ENCODE results near the gene NANOS2.
"Not testable (repeated sequence)": the region's sequence is repeated elsewhere in the genome, so short reads cannot be mapped to it uniquely, and the experiment has no call there.

The NANOS2 gene

DNA sequence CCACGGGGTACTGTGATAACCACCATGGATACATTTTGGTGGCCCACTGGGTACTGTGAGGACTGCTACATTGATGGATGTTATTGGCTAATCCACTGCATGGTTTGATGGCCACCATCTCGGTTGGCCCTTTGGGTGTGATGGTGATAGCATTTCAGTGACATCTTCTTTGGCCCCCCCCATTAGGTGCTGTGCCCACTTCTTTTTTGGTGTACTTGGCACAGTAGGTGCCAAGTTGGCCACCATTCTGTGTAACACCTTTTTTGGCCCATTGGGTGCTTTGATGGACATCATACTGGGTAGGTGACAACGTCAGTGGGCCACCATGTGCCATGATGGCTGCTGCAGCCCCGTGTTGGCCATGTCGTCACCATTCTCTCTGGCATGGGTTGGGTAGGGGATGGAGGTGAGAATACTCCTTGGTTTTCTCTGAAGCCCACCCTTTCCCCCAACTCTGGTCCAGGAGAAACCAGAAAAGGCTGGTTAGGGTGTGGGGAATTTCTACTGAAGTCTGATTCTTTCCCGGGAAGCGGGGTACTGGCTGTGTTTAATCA is 41.3 kb downstream of the NANOS2 start:
- Histone ChIP-seq H3K4me1 (ENCODE audit: control insufficient read depth, insufficient read depth, low read length) (peaks cover 6% of the 10 kb centered on the region), H3K9me3 (ENCODE audit: control insufficient read depth in 2 of 2, low read length in 2 of 2) (no peaks in the 10 kb centered on the region), H3K4me3 (ENCODE audit: low read length in 2 of 2) (no peak overlapping the region), H3K36me3 (ENCODE audit: control insufficient read depth in 2 of 2, insufficient read depth in 2 of 2, low read length in 2 of 2) (no peaks in the 10 kb centered on the region), H3K27me3 (ENCODE audit: control insufficient read depth in 1 of 2, insufficient read depth in 2 of 2, low read length in 2 of 2) (peaks cover 5 to 8% of the 10 kb centered on the region in 2 donors), H3K9ac (ENCODE audit: low read length in 2 of 2) (no peak overlapping the region), H3K27ac (ENCODE audit: low read length) (no peak overlapping the region)

DNA sequence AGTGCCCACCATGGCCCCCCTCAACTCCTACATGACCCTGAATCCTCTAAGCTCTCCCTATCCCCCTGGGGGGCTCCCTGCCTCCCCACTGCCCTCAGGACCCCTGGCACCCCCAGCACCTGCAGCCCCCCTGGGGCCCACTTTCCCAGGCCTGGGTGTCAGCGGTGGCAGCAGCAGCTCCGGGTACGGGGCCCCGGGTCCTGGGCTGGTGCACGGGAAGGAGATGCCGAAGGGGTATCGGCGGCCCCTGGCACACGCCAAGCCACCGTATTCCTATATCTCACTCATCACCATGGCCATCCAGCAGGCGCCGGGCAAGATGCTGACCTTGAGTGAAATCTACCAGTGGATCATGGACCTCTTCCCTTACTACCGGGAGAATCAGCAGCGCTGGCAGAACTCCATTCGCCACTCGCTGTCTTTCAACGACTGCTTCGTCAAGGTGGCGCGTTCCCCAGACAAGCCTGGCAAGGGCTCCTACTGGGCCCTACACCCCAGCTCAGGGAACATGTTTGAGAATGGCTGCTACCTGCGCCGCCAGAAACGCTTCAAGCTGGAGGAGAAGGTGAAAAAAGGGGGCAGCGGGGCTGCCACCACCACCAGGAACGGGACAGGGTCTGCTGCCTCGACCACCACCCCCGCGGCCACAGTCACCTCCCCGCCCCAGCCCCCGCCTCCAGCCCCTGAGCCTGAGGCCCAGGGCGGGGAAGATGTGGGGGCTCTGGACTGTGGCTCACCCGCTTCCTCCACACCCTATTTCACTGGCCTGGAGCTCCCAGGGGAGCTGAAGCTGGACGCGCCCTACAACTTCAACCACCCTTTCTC is 42.3 kb downstream of the NANOS2 start:
- Histone ChIP-seq H3K9ac (ENCODE audit: low read length in 2 of 2) (no peak overlapping the region), H3K27me3 (ENCODE audit: control insufficient read depth in 1 of 2, insufficient read depth in 2 of 2, low read length in 2 of 2) (peaks cover 0 to 5% of the 10 kb centered on the region in 2 donors), H3K9me3 (ENCODE audit: control insufficient read depth in 2 of 2, low read length in 2 of 2) (no peaks in the 10 kb centered on the region), H3K4me1 (ENCODE audit: control insufficient read depth, insufficient read depth, low read length) (peaks cover 6% of the 10 kb centered on the region), H3K4me3 (ENCODE audit: low read length in 2 of 2) (no peak overlapping the region), H3K36me3 (ENCODE audit: control insufficient read depth in 2 of 2, insufficient read depth in 2 of 2, low read length in 2 of 2) (no peaks in the 10 kb centered on the region), H3K27ac (ENCODE audit: low read length) (no peak overlapping the region)

DNA sequence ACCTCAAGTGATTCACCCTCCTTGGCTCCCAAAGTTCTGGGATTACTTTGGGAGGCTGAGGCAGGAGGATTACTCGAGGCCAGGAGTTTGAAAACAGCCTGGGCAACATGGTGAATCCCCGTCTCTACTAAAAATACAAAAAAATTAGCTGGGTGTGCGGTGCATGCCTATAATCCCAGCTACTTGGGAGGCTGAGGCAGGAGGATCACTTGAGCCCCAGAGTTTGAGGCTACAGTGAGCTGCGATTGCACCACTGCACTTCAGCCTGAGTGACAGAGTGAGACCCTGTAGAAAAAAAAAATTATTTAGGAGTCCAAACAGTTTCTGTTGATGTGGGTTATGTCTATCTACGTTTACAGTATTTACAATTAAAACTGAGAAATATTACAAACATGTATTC is 43.8 kb downstream of the NANOS2 start:
- H3K9ac ChIP-seq (ENCODE audit: low read length in 2 of 2): no peak overlapping the region
- H3K9me3 ChIP-seq (ENCODE audit: control insufficient read depth in 2 of 2, low read length in 2 of 2): no peaks in the 10 kb centered on the region
- H3K4me3 ChIP-seq (ENCODE audit: low read length in 2 of 2): no peak overlapping the region
- H3K27me3 ChIP-seq (ENCODE audit: control insufficient read depth in 1 of 2, insufficient read depth in 2 of 2, low read length in 2 of 2): peaks cover 0 to under 1% of the 10 kb centered on the region in 2 donors
- no peak overlapping the region for H3K27ac ChIP-seq (ENCODE audit: low read length)
- H3K4me1 ChIP-seq (ENCODE audit: control insufficient read depth, insufficient read depth, low read length): no peaks in the 10 kb centered on the region
- H3K36me3 ChIP-seq (ENCODE audit: control insufficient read depth in 2 of 2, insufficient read depth in 2 of 2, low read length in 2 of 2): no peaks in the 10 kb centered on the region

DNA sequence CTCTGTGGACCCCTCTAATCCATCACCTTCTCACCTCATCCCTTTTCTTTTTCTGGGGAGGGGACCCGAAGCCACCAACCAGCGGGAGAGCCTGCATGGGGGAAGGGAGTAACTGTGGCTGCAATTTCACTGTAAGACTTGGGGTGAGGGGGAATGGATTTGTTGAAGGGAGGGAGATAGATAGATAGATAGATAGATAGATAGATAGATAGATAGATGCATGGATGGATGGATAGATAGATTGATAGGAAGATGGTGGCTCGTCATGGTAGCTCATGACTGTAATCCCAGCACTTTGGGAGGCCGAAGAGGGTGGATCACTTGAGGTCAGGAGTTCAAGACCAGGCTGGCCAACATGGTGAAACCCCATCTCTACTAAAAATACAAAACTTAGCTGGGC is 47.3 kb downstream of the NANOS2 start:
- not testable (repeated sequence) for H3K36me3 ChIP-seq (ENCODE audit: control insufficient read depth in 2 of 2, insufficient read depth in 2 of 2, low read length in 2 of 2); H3K27ac ChIP-seq (ENCODE audit: low read length); H3K9me3 ChIP-seq (ENCODE audit: control insufficient read depth in 2 of 2, low read length in 2 of 2); H3K4me1 ChIP-seq (ENCODE audit: control insufficient read depth, insufficient read depth, low read length); H3K9ac ChIP-seq (ENCODE audit: low read length in 2 of 2); H3K4me3 ChIP-seq (ENCODE audit: low read length in 2 of 2)
- H3K27me3 ChIP-seq (ENCODE audit: control insufficient read depth in 1 of 2, insufficient read depth in 2 of 2, low read length in 2 of 2): peaks cover 18 to 24% of the 10 kb centered on the region in 2 donors

DNA sequence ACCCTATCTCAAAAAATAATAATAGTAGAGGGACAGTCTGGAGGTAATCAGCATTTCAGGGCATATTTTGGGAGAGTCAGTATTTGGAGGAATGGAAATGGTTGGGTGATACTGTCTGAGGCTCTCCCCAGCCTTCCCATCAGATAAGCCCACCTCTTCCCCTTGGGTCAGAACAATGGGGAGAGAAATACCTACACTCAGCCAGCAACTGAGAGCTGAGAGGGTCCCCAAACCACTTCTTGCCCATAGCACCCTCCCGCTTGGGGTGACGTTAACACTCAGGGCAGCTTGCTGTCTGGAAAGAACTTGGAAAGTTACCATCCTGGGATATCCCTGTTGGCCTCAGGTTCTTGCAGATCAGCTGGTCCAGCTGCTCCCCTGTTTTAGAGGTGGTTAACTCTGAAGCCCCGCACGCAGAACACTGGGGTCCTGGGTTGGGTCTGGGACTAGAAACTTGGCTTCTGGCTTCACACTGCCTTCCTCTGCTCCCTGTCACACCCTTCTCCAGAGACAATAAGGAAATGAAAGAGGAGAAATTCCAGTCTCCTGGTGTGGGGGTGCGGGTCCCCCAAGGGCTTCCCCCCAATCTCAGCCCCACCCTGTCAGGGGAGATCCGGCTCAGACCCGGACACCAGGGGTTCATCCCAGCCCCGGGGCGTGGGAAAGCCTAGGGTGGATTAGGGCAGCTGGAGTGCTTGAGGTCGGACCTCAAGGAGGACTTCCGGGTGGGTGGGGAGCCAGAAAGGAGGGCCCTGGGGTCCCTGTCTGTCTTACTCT is 48.0 kb downstream of the NANOS2 start:
- no peaks in the 10 kb centered on the region for H3K36me3 ChIP-seq (ENCODE audit: control insufficient read depth in 2 of 2, insufficient read depth in 2 of 2, low read length in 2 of 2)
- H3K9ac ChIP-seq (ENCODE audit: low read length in 2 of 2): no peak overlapping the region
- H3K4me3 ChIP-seq (ENCODE audit: low read length in 2 of 2): no peak overlapping the region
- peaks cover 11% of the 10 kb centered on the region for H3K4me1 ChIP-seq (ENCODE audit: control insufficient read depth, insufficient read depth, low read length)
- no peak overlapping the region for H3K27ac ChIP-seq (ENCODE audit: low read length)
- no peaks in the 10 kb centered on the region for H3K9me3 ChIP-seq (ENCODE audit: control insufficient read depth in 2 of 2, low read length in 2 of 2)
- peaks cover 18 to 24% of the 10 kb centered on the region in 2 donors for H3K27me3 ChIP-seq (ENCODE audit: control insufficient read depth in 1 of 2, insufficient read depth in 2 of 2, low read length in 2 of 2)

DNA sequence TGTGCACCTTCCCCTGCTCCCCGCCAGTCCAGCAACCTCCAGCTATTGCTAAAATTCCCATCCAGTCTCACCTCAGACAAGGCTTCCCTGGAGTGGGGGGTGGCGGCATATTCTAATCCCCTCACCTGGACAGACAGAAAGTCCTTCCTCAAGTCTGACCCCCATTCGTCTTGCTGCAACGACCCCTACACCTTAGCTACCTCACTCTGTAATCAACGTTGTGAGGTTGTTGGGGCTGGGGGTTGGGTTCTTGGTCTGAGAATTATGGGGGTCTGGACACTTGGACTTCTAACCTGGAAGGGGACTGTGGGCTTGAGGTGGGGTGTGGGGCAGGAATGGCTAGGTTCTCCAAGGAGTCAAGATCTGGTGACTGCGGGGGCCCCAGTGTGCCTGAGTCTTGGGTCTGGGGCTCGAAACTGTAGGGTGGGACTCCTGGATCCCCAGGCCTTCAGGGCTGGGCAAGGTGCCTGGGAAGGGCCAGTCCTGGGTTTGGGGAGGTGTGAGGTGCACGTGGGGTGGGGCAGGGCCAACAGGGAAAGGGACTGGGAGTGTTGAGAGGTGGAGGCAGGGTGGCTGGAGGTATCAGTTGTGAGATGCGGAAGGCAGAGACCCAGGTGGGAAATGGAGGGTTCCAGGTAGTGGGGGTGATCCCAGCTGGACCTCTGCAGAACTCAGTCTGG is 49.2 kb downstream of the NANOS2 start:
- Histone ChIP-seq H3K9ac (ENCODE audit: low read length in 2 of 2) (no peak overlapping the region), H3K9me3 (ENCODE audit: control insufficient read depth in 2 of 2, low read length in 2 of 2) (no peaks in the 10 kb centered on the region), H3K4me3 (ENCODE audit: low read length in 2 of 2) (no peak overlapping the region)

DNA sequence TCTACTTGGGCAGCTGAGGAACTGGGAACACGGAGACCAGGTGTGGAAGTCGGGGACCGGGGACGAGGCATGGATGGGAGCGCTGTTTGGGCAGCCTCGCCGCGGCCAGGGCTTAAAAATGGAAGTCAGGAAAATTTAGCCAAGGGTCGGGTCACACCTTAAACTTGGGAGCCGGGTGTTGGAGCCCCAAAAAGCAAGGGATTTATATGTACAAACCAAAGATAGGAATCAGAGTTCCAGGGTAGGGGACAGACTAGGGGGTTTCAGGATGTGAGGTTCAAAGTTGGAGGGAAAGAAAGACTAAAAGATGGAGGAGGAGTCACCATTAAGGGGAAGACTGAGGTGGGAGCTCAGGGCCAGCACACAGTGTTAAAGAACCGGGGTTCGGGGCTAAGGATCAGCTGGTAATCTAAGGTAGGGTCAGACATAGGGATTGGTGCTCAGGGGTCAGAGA is 49.9 kb downstream of the NANOS2 start:
- Histone ChIP-seq H3K4me1 (ENCODE audit: control insufficient read depth, insufficient read depth, low read length) (peaks cover 11% of the 10 kb centered on the region), H3K9me3 (ENCODE audit: control insufficient read depth in 2 of 2, low read length in 2 of 2) (no peaks in the 10 kb centered on the region), H3K27ac (ENCODE audit: low read length) (no peak overlapping the region), H3K27me3 (ENCODE audit: control insufficient read depth in 1 of 2, insufficient read depth in 2 of 2, low read length in 2 of 2) (peaks cover 18 to 24% of the 10 kb centered on the region in 2 donors), H3K9ac (ENCODE audit: low read length in 2 of 2) (no peak overlapping the region), H3K4me3 (ENCODE audit: low read length in 2 of 2) (peak overlapping the region in 1 of 2 donors; percentile 49), H3K36me3 (ENCODE audit: control insufficient read depth in 2 of 2, insufficient read depth in 2 of 2, low read length in 2 of 2) (no peaks in the 10 kb centered on the region)

More for the DNA sequence above, 49.2 kb downstream of the NANOS2 start:
- Histone ChIP-seq H3K4me1 (ENCODE audit: control insufficient read depth, insufficient read depth, low read length) (peaks cover 11% of the 10 kb centered on the region), H3K27me3 (ENCODE audit: control insufficient read depth in 1 of 2, insufficient read depth in 2 of 2, low read length in 2 of 2) (peaks cover 18 to 24% of the 10 kb centered on the region in 2 donors), H3K27ac (ENCODE audit: low read length) (no peak overlapping the region), H3K36me3 (ENCODE audit: control insufficient read depth in 2 of 2, insufficient read depth in 2 of 2, low read length in 2 of 2) (no peaks in the 10 kb centered on the region)

DNA sequence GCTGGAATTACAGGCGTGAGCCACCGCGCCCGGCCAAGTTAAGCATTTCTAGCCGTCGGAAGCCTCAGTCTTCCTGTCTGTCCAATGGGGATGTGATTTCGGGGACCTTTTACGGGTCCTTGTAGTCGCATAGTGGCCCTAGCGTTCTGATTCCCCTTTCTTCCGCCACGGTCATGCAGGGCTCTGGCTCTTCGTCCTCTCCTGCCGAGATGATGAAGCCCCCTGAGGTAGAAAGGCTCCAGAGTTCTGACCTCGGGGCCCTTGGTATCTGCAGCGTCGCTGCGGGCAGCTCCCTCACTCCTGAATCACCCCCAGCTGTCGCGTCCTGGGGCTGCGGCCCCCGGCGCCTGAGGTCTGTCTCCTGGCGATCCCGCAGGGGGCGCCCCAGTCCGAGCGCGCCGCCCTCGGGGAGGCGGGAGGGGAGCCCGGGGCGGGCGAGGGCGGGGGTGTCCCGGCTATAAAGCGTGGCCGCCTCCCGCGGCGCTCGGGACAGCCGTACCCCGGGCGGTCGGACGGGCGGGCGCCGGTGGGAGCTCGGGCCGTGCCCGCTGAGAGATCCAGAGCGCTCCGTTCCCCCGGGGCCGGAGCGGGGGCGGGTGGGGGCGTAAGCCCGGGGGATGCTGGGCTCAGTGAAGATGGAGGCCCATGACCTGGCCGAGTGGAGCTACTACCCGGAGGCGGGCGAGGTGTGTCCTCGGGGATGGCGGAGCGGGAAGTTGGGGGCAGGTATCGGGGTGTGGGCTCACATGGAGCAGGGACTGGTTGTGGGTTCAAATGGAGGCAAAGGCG is 50.5 kb downstream of the NANOS2 start, which contains the start of gene FOXA3:
FOXA3 (plus strand) TSS at position 487 of the 789 bp plus-strand sequence; CDS start at position 618, 131 bp downstream.
- Histone ChIP-seq H3K9me3 (ENCODE audit: control insufficient read depth in 2 of 2, low read length in 2 of 2) (no peaks in the 10 kb centered on the region), H3K36me3 (ENCODE audit: control insufficient read depth in 2 of 2, insufficient read depth in 2 of 2, low read length in 2 of 2) (peaks cover 0 to 2% of the 10 kb centered on the region in 2 donors), H3K27me3 (ENCODE audit: control insufficient read depth in 1 of 2, insufficient read depth in 2 of 2, low read length in 2 of 2) (peaks cover 18 to 24% of the 10 kb centered on the region in 2 donors), H3K9ac (ENCODE audit: low read length in 2 of 2) (no peak within 1 kb of the TSS), H3K4me3 (ENCODE audit: low read length in 2 of 2) (peak within 1 kb of the TSS; percentile 59 to 98), H3K4me1 (ENCODE audit: control insufficient read depth, insufficient read depth, low read length) (peaks cover 11% of the 10 kb centered on the region), H3K27ac (ENCODE audit: low read length) (no peak within 1 kb of the TSS)

DNA sequence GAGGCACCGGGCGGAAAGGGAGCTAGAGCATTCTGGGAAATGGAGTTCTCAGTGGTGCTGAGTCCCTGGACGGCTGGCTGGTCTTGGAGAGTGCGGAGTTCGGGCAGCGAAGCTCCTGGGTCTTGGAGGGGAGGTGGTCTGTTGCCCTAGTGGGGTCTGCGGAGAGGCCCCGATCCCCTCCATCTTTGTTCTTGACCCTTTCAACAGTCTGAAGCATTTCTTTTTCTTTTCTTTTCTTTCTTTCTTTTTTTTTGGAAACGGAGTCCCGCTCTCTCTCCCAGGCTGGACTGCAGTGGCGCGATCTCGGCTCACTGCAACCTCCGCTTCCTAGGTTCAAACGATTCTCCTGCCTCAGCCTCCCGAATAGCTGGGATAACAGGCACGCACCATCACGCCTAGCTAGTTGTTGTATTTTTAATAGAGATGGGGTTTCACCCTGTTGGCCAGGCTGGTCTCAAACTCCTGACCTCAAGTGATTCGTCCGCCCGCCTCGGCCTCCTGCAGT is 51.2 kb downstream of the NANOS2 start:
- H3K9ac ChIP-seq (ENCODE audit: low read length in 2 of 2): no peak overlapping the region
- peaks cover 18 to 24% of the 10 kb centered on the region in 2 donors for H3K27me3 ChIP-seq (ENCODE audit: control insufficient read depth in 1 of 2, insufficient read depth in 2 of 2, low read length in 2 of 2)
- H3K9me3 ChIP-seq (ENCODE audit: control insufficient read depth in 2 of 2, low read length in 2 of 2): no peaks in the 10 kb centered on the region
- H3K4me1 ChIP-seq (ENCODE audit: control insufficient read depth, insufficient read depth, low read length): peaks cover 11% of the 10 kb centered on the region
- peaks cover 2 to 3% of the 10 kb centered on the region in 2 donors for H3K36me3 ChIP-seq (ENCODE audit: control insufficient read depth in 2 of 2, insufficient read depth in 2 of 2, low read length in 2 of 2)
- H3K27ac ChIP-seq (ENCODE audit: low read length): no peak overlapping the region
- H3K4me3 ChIP-seq (ENCODE audit: low read length in 2 of 2): peak overlapping the region; percentile 59 to 98
